Gastrocnemius medialis (tissue), 4 donors: ENCODE measurements around the gene KAT2A.

Experiments used
- CTCF ChIP-seq, 5 experiments: fragments of 450-650 bp in 3 of 5; fragments of 200-600 bp in 2 of 5; sonication (generic) in 2 of 5; IDR thresholded peaks in 4 of 5; conservative IDR thresholded peaks in 1 of 5; 1 replicate in 4 of 5; 2 replicates in 1 of 5; pipeline ENCODE4 v1.5.1; 2016 to 2019; ENCODE audit warnings: antibody characterized with exemption in 5 of 5, mild to moderate bottlenecking in 3 of 5, moderate library complexity in 3 of 5
- POLR2A ChIP-seq, 2 donors: fragments of 450-650 bp; IDR thresholded peaks; one replicate each; pipeline ENCODE4 v1.6.1; 2017; ENCODE audit warnings: antibody characterized with exemption in 2 of 2, mild to moderate bottlenecking in 2 of 2, moderate library complexity in 2 of 2

- no peak for TF ChIP-seq CTCF (IDR thresholded peaks at IDR 0.05 in 4 of 5, conservative IDR thresholded peaks at IDR 0.05 in 1 of 5)
- TF ChIP-seq POLR2A (IDR thresholded peaks at IDR 0.05) = no peak
Measured at GRCh38 chr17:42130310-42130936, 9.3 kb upstream of the KAT2A start.
